WTC11 (cell line): ENCODE measurements around the gene ITGA11. TPM values are rescaled to one million over a fixed set of nuclear protein-coding genes. Genes with fewer than 3 reads are reported as not detected.

ENCODE experiments used
- ATAC-seq: fragments of 200-7000 bp; cut with Tn5 transposase; 2 replicates; pipeline ENCODE4 v1.10.0; 2021; ENCODE audit warnings: mild to moderate bottlenecking, moderate library complexity
- CTCF ChIA-PET: fragments of 300-600 bp; sonication (Branson Sonifier 250); formaldehyde crosslinking; loops from one replicate; lab custom pipeline; 2021; ENCODE audit warnings: antibody characterized with exemption; lab: Charles Lee
- POLR2A ChIA-PET: fragments of 350-600 bp; sonication (Branson Sonifier 250); formaldehyde crosslinking; loops from one replicate; lab custom pipeline; 2021; ENCODE audit warnings: antibody characterized with exemption; lab: Charles Lee
- DNase-seq: peaks from one replicate; pipeline ENCODE4 v3.0.0; 2021; ENCODE audit warnings: low spot score
- H3K27ac Mint-ChIP-seq: 2 replicates; pipeline ENCODE4 v1.8.0; 2021; ENCODE audit warnings: mixed read lengths
- H3K27me3 Mint-ChIP-seq: 2 replicates; pipeline ENCODE4 v1.8.0; 2021; ENCODE audit warnings: low read depth, mild to moderate bottlenecking, moderate library complexity, mixed read lengths
- H3K36me3 Mint-ChIP-seq: 2 replicates; pipeline ENCODE4 v1.8.0; 2021; ENCODE audit warnings: mixed read lengths
- H3K4me1 Mint-ChIP-seq: 2 replicates; pipeline ENCODE4 v1.8.0; 2022; ENCODE audit warnings: mixed read lengths
- H3K4me3 Mint-ChIP-seq: 2 replicates; pipeline ENCODE4 v1.8.0; 2021; ENCODE audit warnings: mild to moderate bottlenecking, moderate library complexity, mixed read lengths
- H3K9me3 Mint-ChIP-seq: 2 replicates; pipeline ENCODE4 v1.8.0; 2021; ENCODE audit warnings: mixed read lengths
- CREB1 ChIP-seq: sonication (generic); formaldehyde crosslinking; IDR thresholded peaks from 2 replicates; pipeline ENCODE4 v1.8.0; 2023; ENCODE audit warnings: mild to moderate bottlenecking, missing genetic modification reagents
- ELF4 ChIP-seq: sonication (generic); formaldehyde crosslinking; IDR thresholded peaks from 2 replicates; pipeline ENCODE4 v1.8.1; 2022; ENCODE audit warnings: low read depth, mild to moderate bottlenecking, moderate library complexity, missing genetic modification reagents
- NR3C1 ChIP-seq: sonication (generic); formaldehyde crosslinking; conservative IDR thresholded peaks from 2 replicates; pipeline ENCODE4 v1.8.1; 2023; ENCODE audit warnings: low read depth, mild to moderate bottlenecking, missing genetic modification reagents
- SOX15 ChIP-seq: fragments of 250-450 bp; sonication (Bioruptor Pico); IDR thresholded peaks from 2 replicates; pipeline ENCODE4 v1.9.0; 2021; ENCODE audit warnings: mild to moderate bottlenecking
- TCF7 ChIP-seq: sonication (generic); formaldehyde crosslinking; IDR thresholded peaks from 2 replicates; pipeline ENCODE4 v1.8.0; 2022; ENCODE audit warnings: mild to moderate bottlenecking, low read depth, missing genetic modification reagents, moderate library complexity
- TP53 ChIP-seq: sonication (generic); formaldehyde crosslinking; IDR thresholded peaks from 2 replicates; pipeline ENCODE4 v1.8.1; 2023; ENCODE audit warnings: mild to moderate bottlenecking, missing genetic modification reagents
- ZNF317 ChIP-seq: sonication (generic); formaldehyde crosslinking; IDR thresholded peaks from 2 replicates; pipeline ENCODE4 v1.8.1; 2023; ENCODE audit warnings: low read depth, mild to moderate bottlenecking, moderate library complexity, missing genetic modification reagents, borderline replicate concordance
- total RNA-seq: library from RNA; stranded (reverse); gene quantifications from 3 replicates; pipeline ENCODE4 v1.2.3, GENCODE V29; 2021
- TF ChIP-seq, protein P1 (sequence below): sonication (generic); formaldehyde crosslinking; IDR thresholded peaks from 2 replicates; pipeline ENCODE4 v1.8.1; 2023; ENCODE audit warnings: mild to moderate bottlenecking, missing genetic modification reagents
- TF ChIP-seq, protein P2 (sequence below): sonication (generic); formaldehyde crosslinking; IDR thresholded peaks from 2 replicates; pipeline ENCODE4 v1.8.0; 2022; ENCODE audit warnings: mild to moderate bottlenecking, missing genetic modification reagents
- TF ChIP-seq, protein P3 (sequence below): sonication (generic); formaldehyde crosslinking; IDR thresholded peaks from 2 replicates; pipeline ENCODE4 v1.8.0; 2022; ENCODE audit warnings: missing genetic modification reagents
- TF ChIP-seq, protein P4 (sequence below): sonication (generic); formaldehyde crosslinking; IDR thresholded peaks from 2 replicates; pipeline ENCODE4 v1.8.0; 2023; ENCODE audit warnings: missing genetic modification reagents
- TF ChIP-seq, protein P5 (sequence below): sonication (generic); formaldehyde crosslinking; IDR thresholded peaks from 2 replicates; pipeline ENCODE4 v1.8.1; 2023; ENCODE audit warnings: mild to moderate bottlenecking, missing genetic modification reagents
- TF ChIP-seq, protein P6 (sequence below): fragments of 250-450 bp; sonication (Bioruptor Pico); IDR thresholded peaks from 2 replicates; pipeline ENCODE4 v2.1.2; 2022; ENCODE audit warnings: mild to moderate bottlenecking, moderate library complexity
- TF ChIP-seq, protein P7 (sequence below): fragments of 250-450 bp; sonication (Bioruptor Pico); conservative IDR thresholded peaks from 2 replicates; pipeline ENCODE4 v1.9.0; 2021; ENCODE audit warnings: mild to moderate bottlenecking
- TF ChIP-seq, protein P8 (sequence below): sonication (generic); formaldehyde crosslinking; conservative IDR thresholded peaks from 2 replicates; pipeline ENCODE4 v1.8.1; 2023; ENCODE audit warnings: mild to moderate bottlenecking, low read depth, missing genetic modification reagents, moderate library complexity

Gene ITGA11
- total RNA-seq, 1 experiment from 2014 or later = 0.15 TPM

DNA sequence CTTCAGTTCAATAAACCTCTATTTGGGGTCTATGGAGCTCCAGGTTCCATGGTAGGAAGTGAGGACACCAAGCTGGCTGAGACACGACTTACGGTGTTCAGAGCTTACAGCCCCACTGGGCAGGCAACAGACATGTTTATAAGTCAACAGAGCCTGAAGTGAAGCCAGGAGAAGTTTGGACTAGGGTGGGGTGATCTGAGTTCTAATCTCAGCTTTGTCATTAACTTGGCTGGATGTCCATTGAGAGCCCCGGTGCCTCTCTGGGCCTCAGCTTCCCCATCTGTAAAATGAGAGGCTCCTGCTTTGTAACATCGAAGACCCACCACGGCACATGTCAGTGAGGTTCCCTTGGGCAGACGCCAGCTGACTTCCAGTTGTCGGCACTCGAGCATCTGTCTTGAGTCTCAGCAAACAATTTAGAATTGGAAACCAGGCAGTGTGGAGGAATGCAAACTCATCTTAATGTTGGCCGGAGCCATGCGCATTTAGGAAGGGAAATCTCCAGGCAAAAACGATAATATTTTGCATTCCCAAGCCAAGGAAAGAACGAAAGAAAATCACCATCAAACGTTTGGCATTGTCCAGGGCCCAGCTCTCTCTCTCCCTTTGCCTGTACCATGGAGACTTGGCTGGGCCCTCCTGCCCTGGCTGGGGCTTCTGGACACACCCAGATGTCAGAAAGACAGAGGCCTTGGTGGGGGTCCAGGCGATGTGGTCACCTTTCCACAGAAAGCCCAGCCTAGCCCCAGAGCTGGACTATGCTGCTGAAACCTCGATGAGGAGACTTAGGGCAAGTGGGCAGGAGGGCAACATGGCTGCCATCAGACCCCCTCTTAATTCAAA is 18.4 kb downstream of the ITGA11 start (continued):
- TF ChIP-seq, protein P1, sequence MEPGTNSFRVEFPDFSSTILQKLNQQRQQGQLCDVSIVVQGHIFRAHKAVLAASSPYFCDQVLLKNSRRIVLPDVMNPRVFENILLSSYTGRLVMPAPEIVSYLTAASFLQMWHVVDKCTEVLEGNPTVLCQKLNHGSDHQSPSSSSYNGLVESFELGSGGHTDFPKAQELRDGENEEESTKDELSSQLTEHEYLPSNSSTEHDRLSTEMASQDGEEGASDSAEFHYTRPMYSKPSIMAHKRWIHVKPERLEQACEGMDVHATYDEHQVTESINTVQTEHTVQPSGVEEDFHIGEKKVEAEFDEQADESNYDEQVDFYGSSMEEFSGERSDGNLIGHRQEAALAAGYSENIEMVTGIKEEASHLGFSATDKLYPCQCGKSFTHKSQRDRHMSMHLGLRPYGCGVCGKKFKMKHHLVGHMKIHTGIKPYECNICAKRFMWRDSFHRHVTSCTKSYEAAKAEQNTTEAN (CRISPR knock-in tag) = no peak
- no peak for TF ChIP-seq CREB1 (CRISPR knock-in tag)

DNA sequence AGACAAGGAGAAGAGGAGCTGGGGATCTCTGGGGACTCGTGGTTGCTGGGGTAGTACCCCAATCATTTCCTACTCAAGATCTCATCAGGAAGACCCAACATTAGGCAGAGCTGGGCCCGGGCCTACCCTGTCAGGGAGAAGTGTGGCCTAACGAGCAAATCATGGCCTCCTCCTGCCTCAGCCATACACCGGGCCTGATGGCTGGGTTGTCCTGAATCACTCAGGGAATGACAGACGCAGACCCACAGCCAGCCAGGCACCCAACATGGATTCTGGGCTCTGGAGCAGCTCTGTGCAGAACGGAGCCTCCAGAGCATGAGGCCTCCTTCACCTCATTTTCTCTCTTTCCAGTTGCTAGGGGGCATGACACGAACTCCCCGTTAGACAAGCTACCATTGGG is 19.7 kb downstream of the ITGA11 start:
- DNase-seq = no peak
- H3K4me3 Mint-ChIP-seq = no peak overlapping the region
- ChIA-PET POLR2A (interaction anchor here (0.6 kb wide), 1 partner anchor 1182 kb away, joined by 8 read pairs; no protein-coding TSS in a partner anchor), CTCF (interaction anchor here (0.7 to 0.9 kb wide), 3 partner anchors 106 to 188 kb away, joined by 4 to 5 read pairs (median 4); no protein-coding TSS in a partner anchor)
- H3K4me1 Mint-ChIP-seq = no peaks in the 10 kb centered on the region
- no peak overlapping the region for H3K27ac Mint-ChIP-seq
- TF ChIP-seq NR3C1 (CRISPR knock-in tag) (no peak), ELF4 (CRISPR knock-in tag) (no peak), SOX15 (CRISPR knock-in tag) (no peak), TP53 (CRISPR knock-in tag) (no peak), TCF7 (CRISPR knock-in tag) (no peak), CREB1 (CRISPR knock-in tag) (no peak), ZNF317 (no peak)
- TF ChIP-seq, protein P2, sequence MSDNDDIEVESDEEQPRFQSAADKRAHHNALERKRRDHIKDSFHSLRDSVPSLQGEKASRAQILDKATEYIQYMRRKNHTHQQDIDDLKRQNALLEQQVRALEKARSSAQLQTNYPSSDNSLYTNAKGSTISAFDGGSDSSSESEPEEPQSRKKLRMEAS = no peak
- TF ChIP-seq, protein P3, sequence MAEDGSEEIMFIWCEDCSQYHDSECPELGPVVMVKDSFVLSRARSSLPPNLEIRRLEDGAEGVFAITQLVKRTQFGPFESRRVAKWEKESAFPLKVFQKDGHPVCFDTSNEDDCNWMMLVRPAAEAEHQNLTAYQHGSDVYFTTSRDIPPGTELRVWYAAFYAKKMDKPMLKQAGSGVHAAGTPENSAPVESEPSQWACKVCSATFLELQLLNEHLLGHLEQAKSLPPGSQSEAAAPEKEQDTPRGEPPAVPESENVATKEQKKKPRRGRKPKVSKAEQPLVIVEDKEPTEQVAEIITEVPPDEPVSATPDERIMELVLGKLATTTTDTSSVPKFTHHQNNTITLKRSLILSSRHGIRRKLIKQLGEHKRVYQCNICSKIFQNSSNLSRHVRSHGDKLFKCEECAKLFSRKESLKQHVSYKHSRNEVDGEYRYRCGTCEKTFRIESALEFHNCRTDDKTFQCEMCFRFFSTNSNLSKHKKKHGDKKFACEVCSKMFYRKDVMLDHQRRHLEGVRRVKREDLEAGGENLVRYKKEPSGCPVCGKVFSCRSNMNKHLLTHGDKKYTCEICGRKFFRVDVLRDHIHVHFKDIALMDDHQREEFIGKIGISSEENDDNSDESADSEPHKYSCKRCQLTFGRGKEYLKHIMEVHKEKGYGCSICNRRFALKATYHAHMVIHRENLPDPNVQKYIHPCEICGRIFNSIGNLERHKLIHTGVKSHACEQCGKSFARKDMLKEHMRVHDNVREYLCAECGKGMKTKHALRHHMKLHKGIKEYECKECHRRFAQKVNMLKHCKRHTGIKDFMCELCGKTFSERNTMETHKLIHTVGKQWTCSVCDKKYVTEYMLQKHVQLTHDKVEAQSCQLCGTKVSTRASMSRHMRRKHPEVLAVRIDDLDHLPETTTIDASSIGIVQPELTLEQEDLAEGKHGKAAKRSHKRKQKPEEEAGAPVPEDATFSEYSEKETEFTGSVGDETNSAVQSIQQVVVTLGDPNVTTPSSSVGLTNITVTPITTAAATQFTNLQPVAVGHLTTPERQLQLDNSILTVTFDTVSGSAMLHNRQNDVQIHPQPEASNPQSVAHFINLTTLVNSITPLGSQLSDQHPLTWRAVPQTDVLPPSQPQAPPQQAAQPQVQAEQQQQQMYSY (CRISPR knock-in tag) = no peak
- TF ChIP-seq, protein P4, sequence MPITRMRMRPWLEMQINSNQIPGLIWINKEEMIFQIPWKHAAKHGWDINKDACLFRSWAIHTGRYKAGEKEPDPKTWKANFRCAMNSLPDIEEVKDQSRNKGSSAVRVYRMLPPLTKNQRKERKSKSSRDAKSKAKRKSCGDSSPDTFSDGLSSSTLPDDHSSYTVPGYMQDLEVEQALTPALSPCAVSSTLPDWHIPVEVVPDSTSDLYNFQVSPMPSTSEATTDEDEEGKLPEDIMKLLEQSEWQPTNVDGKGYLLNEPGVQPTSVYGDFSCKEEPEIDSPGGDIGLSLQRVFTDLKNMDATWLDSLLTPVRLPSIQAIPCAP (CRISPR knock-in tag) = no peak
- TF ChIP-seq, protein P5, sequence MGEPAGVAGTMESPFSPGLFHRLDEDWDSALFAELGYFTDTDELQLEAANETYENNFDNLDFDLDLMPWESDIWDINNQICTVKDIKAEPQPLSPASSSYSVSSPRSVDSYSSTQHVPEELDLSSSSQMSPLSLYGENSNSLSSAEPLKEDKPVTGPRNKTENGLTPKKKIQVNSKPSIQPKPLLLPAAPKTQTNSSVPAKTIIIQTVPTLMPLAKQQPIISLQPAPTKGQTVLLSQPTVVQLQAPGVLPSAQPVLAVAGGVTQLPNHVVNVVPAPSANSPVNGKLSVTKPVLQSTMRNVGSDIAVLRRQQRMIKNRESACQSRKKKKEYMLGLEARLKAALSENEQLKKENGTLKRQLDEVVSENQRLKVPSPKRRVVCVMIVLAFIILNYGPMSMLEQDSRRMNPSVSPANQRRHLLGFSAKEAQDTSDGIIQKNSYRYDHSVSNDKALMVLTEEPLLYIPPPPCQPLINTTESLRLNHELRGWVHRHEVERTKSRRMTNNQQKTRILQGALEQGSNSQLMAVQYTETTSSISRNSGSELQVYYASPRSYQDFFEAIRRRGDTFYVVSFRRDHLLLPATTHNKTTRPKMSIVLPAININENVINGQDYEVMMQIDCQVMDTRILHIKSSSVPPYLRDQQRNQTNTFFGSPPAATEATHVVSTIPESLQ (CRISPR knock-in tag) = no peak
- TF ChIP-seq, protein P6, sequence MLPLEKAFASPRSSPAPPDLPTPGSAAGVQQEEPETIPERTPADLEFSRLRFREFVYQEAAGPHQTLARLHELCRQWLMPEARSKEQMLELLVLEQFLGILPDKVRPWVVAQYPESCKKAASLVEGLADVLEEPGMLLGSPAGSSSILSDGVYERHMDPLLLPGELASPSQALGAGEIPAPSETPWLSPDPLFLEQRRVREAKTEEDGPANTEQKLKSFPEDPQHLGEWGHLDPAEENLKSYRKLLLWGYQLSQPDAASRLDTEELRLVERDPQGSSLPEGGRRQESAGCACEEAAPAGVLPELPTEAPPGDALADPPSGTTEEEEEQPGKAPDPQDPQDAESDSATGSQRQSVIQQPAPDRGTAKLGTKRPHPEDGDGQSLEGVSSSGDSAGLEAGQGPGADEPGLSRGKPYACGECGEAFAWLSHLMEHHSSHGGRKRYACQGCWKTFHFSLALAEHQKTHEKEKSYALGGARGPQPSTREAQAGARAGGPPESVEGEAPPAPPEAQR = no peak
- TF ChIP-seq, protein P7, sequence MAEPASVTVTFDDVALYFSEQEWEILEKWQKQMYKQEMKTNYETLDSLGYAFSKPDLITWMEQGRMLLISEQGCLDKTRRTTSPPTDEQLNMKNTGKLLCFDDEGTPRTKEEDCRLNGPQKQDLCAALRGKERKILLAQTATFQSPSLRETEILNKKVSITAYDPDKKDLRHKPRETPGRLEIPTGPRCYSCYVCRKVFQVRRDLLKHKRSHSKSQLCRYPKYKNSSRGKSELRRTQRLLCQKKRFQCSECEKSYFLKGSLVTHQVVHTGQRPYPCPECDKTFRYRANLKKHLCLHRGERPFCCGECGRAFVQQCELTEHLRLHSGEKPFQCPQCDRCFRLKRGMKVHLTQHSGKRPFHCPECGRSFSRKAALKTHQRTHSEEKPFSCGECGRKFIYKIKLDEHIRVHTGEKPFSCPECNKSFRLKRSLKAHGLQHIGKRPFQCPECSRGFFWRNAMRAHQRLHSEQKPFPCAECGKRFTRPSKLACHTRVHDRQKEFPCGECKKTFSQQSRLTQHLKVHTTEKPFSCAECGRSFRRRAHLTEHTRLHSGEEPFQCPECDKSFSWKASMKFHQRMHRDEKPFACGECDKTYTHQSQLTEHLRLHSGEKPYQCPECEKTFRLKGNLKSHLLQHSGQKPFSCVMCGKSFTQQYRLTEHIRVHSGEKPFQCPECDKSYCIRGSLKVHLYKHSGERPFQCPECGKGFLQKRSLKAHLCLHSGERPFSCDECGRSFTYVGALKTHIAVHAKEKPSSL (CRISPR knock-in tag) = no peak
- TF ChIP-seq, protein P8, sequence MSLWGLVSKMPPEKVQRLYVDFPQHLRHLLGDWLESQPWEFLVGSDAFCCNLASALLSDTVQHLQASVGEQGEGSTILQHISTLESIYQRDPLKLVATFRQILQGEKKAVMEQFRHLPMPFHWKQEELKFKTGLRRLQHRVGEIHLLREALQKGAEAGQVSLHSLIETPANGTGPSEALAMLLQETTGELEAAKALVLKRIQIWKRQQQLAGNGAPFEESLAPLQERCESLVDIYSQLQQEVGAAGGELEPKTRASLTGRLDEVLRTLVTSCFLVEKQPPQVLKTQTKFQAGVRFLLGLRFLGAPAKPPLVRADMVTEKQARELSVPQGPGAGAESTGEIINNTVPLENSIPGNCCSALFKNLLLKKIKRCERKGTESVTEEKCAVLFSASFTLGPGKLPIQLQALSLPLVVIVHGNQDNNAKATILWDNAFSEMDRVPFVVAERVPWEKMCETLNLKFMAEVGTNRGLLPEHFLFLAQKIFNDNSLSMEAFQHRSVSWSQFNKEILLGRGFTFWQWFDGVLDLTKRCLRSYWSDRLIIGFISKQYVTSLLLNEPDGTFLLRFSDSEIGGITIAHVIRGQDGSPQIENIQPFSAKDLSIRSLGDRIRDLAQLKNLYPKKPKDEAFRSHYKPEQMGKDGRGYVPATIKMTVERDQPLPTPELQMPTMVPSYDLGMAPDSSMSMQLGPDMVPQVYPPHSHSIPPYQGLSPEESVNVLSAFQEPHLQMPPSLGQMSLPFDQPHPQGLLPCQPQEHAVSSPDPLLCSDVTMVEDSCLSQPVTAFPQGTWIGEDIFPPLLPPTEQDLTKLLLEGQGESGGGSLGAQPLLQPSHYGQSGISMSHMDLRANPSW = no peak
- H3K27me3 Mint-ChIP-seq = peaks cover under 1% of the 10 kb centered on the region; the same call in 1 of the 2 replicates
- no peaks in the 10 kb centered on the region for H3K36me3 Mint-ChIP-seq
- ATAC-seq = no peak
- H3K9me3 Mint-ChIP-seq = no peaks in the 10 kb centered on the region
